ENCODE measurements around the gene CDON.

Gene CDON

GRCh38 chr11:126006068-126006467 is 56.6 kb downstream of the CDON start:
- no peak overlapping the region for H3K4me3 ChIP-seq (ENCODE audit: low read length)
- no peaks in the 10 kb centered on the region for H3K79me2 ChIP-seq (ENCODE audit: control insufficient read depth, insufficient read depth, low read length)
- H3K27me3 ChIP-seq (ENCODE audit: insufficient read depth, low read length, poor library complexity): no peaks in the 10 kb centered on the region
- no peak overlapping the region for H2BK5ac ChIP-seq (ENCODE audit: low read length)
- H4K5ac ChIP-seq (ENCODE audit: low read length): no peak overlapping the region
- H4K8ac ChIP-seq (ENCODE audit: low read depth, low read length): no peak overlapping the region
- WGBS (ENCODE audit: extremely low coverage, insufficient coverage, low lambda C conversion rate): no CpG with 5 or more reads among the region's 4 CpGs
- no peaks in the 10 kb centered on the region for H3K79me1 ChIP-seq (ENCODE audit: low read length)
- no peak overlapping the region for H3K23ac ChIP-seq (ENCODE audit: low read length)
- no peak overlapping the region for H3K56ac ChIP-seq (ENCODE audit: low read length)
- H3K4ac ChIP-seq (ENCODE audit: low read depth, low read length): no peak overlapping the region
- no peaks in the 10 kb centered on the region for H3K36me3 ChIP-seq (ENCODE audit: control insufficient read depth, insufficient read depth, low read length)
- DNase-seq: no peak
- H2BK120ac ChIP-seq (ENCODE audit: low read depth, low read length): no peak overlapping the region
- no peak overlapping the region for H3K18ac ChIP-seq (ENCODE audit: low read length)
- no peak overlapping the region for H3K9ac ChIP-seq (ENCODE audit: low read length)
- no peak overlapping the region for H2BK15ac ChIP-seq (replicated peaks; ENCODE audit: low read depth)
- no peak overlapping the region for H3K4me2 ChIP-seq (ENCODE audit: low read length)
- no peak overlapping the region for H2AK5ac ChIP-seq (ENCODE audit: low read length)
- H3K4me1 ChIP-seq (ENCODE audit: control insufficient read depth, low read depth, low read length): no peaks in the 10 kb centered on the region
- no peak overlapping the region for H3K27ac ChIP-seq (ENCODE audit: low read depth, low read length)

- H3K4me2 ChIP-seq (ENCODE audit: low read length): no peak overlapping the region
- no peak overlapping the region for H3K4ac ChIP-seq (ENCODE audit: low read depth, low read length)
- no peak overlapping the region for H3K23ac ChIP-seq (ENCODE audit: low read length)
- no peak overlapping the region for H4K8ac ChIP-seq (ENCODE audit: low read depth, low read length)
- H2BK120ac ChIP-seq (ENCODE audit: low read depth, low read length): no peak overlapping the region
- H3K4me3 ChIP-seq (ENCODE audit: low read length): no peak overlapping the region
- H3K36me3 ChIP-seq (ENCODE audit: control insufficient read depth, insufficient read depth, low read length): no peaks in the 10 kb centered on the region
- H3K18ac ChIP-seq (ENCODE audit: low read length): no peak overlapping the region
- H2AK5ac ChIP-seq (ENCODE audit: low read length): no peak overlapping the region
- no CpG with 5 or more reads among the region's 4 CpGs for WGBS (ENCODE audit: extremely low coverage, insufficient coverage, low lambda C conversion rate)
- no peak overlapping the region for H4K5ac ChIP-seq (ENCODE audit: low read length)
- no peak overlapping the region for H3K9ac ChIP-seq (ENCODE audit: low read length)
- H2BK5ac ChIP-seq (ENCODE audit: low read length): no peak overlapping the region
- H3K79me2 ChIP-seq (ENCODE audit: control insufficient read depth, insufficient read depth, low read length): no peaks in the 10 kb centered on the region
- no peak for DNase-seq
- no peak overlapping the region for H2BK15ac ChIP-seq (replicated peaks; ENCODE audit: low read depth)
- H3K27ac ChIP-seq (ENCODE audit: low read depth, low read length): no peak overlapping the region
- no peaks in the 10 kb centered on the region for H3K79me1 ChIP-seq (ENCODE audit: low read length)
- no peaks in the 10 kb centered on the region for H3K27me3 ChIP-seq (ENCODE audit: insufficient read depth, low read length, poor library complexity)
- no peaks in the 10 kb centered on the region for H3K4me1 ChIP-seq (ENCODE audit: control insufficient read depth, low read depth, low read length)
- no peak overlapping the region for H3K56ac ChIP-seq (ENCODE audit: low read length)
Measured at GRCh38 chr11:126002181-126002580, 60.5 kb downstream of the CDON start.

GRCh38 chr11:125999234-125999880 is 63.3 kb downstream of the CDON start:
- Histone ChIP-seq H2BK15ac (replicated peaks; ENCODE audit: low read depth) (no peak overlapping the region), H4K5ac (ENCODE audit: low read length) (no peak overlapping the region), H3K18ac (ENCODE audit: low read length) (no peak overlapping the region), H3K27me3 (ENCODE audit: insufficient read depth, low read length, poor library complexity) (no peaks in the 10 kb centered on the region), H3K56ac (ENCODE audit: low read length) (no peak overlapping the region), H4K8ac (ENCODE audit: low read depth, low read length) (no peak overlapping the region), H3K23ac (ENCODE audit: low read length) (no peak overlapping the region), H3K4ac (ENCODE audit: low read depth, low read length) (no peak overlapping the region), H2BK120ac (ENCODE audit: low read depth, low read length) (no peak overlapping the region), H3K27ac (ENCODE audit: low read depth, low read length) (no peak overlapping the region), H2AK5ac (ENCODE audit: low read length) (no peak overlapping the region), H2BK5ac (ENCODE audit: low read length) (no peak overlapping the region), H3K79me2 (ENCODE audit: control insufficient read depth, insufficient read depth, low read length) (no peaks in the 10 kb centered on the region), H3K79me1 (ENCODE audit: low read length) (no peaks in the 10 kb centered on the region), H3K4me2 (ENCODE audit: low read length) (no peak overlapping the region), H3K9ac (ENCODE audit: low read length) (no peak overlapping the region), H3K4me3 (ENCODE audit: low read length) (no peak overlapping the region), H3K36me3 (ENCODE audit: control insufficient read depth, insufficient read depth, low read length) (no peaks in the 10 kb centered on the region), H3K4me1 (ENCODE audit: control insufficient read depth, low read depth, low read length) (no peaks in the 10 kb centered on the region)
- DNase-seq: no peak
- no CpG with 5 or more reads among the region's 6 CpGs for WGBS (ENCODE audit: extremely low coverage, insufficient coverage, low lambda C conversion rate)

GRCh38 chr11:125998267-125998666 is 64.4 kb downstream of the CDON start:
- no CpG with 5 or more reads among the region's 5 CpGs for WGBS (ENCODE audit: extremely low coverage, insufficient coverage, low lambda C conversion rate)

GRCh38 chr11:125995313-125995712 is 67.4 kb downstream of the CDON start:
- Histone ChIP-seq H3K36me3 (ENCODE audit: control insufficient read depth, insufficient read depth, low read length) (no peaks in the 10 kb centered on the region), H3K4me1 (ENCODE audit: control insufficient read depth, low read depth, low read length) (peaks cover 2% of the 10 kb centered on the region), H3K27me3 (ENCODE audit: insufficient read depth, low read length, poor library complexity) (no peaks in the 10 kb centered on the region), H3K79me1 (ENCODE audit: low read length) (no peaks in the 10 kb centered on the region), H3K56ac (ENCODE audit: low read length) (no peak overlapping the region), H3K9ac (ENCODE audit: low read length) (no peak overlapping the region), H3K4me2 (ENCODE audit: low read length) (no peak overlapping the region), H3K27ac (ENCODE audit: low read depth, low read length) (no peak overlapping the region), H2AK5ac (ENCODE audit: low read length) (no peak overlapping the region), H3K4ac (ENCODE audit: low read depth, low read length) (no peak overlapping the region), H2BK5ac (ENCODE audit: low read length) (no peak overlapping the region), H3K4me3 (ENCODE audit: low read length) (no peak overlapping the region), H3K18ac (ENCODE audit: low read length) (no peak overlapping the region), H2BK120ac (ENCODE audit: low read depth, low read length) (no peak overlapping the region), H4K8ac (ENCODE audit: low read depth, low read length) (no peak overlapping the region), H2BK15ac (replicated peaks; ENCODE audit: low read depth) (no peak overlapping the region), H3K23ac (ENCODE audit: low read length) (no peak overlapping the region), H3K79me2 (ENCODE audit: control insufficient read depth, insufficient read depth, low read length) (no peaks in the 10 kb centered on the region), H4K5ac (ENCODE audit: low read length) (no peak overlapping the region)
- no peak for DNase-seq
- WGBS (ENCODE audit: extremely low coverage, insufficient coverage, low lambda C conversion rate): no CpG with 5 or more reads among the region's 5 CpGs

More at GRCh38 chr11:125998267-125998666, 64.4 kb downstream of the CDON start:
- Histone ChIP-seq H2BK120ac (ENCODE audit: low read depth, low read length) (no peak overlapping the region), H3K9ac (ENCODE audit: low read length) (no peak overlapping the region), H4K5ac (ENCODE audit: low read length) (no peak overlapping the region), H3K4ac (ENCODE audit: low read depth, low read length) (no peak overlapping the region), H3K4me2 (ENCODE audit: low read length) (no peak overlapping the region), H3K36me3 (ENCODE audit: control insufficient read depth, insufficient read depth, low read length) (no peaks in the 10 kb centered on the region), H4K8ac (ENCODE audit: low read depth, low read length) (no peak overlapping the region), H3K27ac (ENCODE audit: low read depth, low read length) (no peak overlapping the region), H2BK5ac (ENCODE audit: low read length) (no peak overlapping the region), H3K4me3 (ENCODE audit: low read length) (no peak overlapping the region), H3K79me2 (ENCODE audit: control insufficient read depth, insufficient read depth, low read length) (no peaks in the 10 kb centered on the region), H3K79me1 (ENCODE audit: low read length) (no peaks in the 10 kb centered on the region), H3K27me3 (ENCODE audit: insufficient read depth, low read length, poor library complexity) (no peaks in the 10 kb centered on the region), H3K18ac (ENCODE audit: low read length) (no peak overlapping the region), H2BK15ac (replicated peaks; ENCODE audit: low read depth) (no peak overlapping the region), H2AK5ac (ENCODE audit: low read length) (no peak overlapping the region), H3K56ac (ENCODE audit: low read length) (no peak overlapping the region), H3K4me1 (ENCODE audit: control insufficient read depth, low read depth, low read length) (peaks cover 2% of the 10 kb centered on the region), H3K23ac (ENCODE audit: low read length) (no peak overlapping the region)
- peak; percentile 52 for DNase-seq

GRCh38 chr11:125994509-125994908 is 68.2 kb downstream of the CDON start:
- no peak overlapping the region for H4K5ac ChIP-seq (ENCODE audit: low read length)
- H2BK5ac ChIP-seq (ENCODE audit: low read length): no peak overlapping the region
- H3K27ac ChIP-seq (ENCODE audit: low read depth, low read length): no peak overlapping the region
- H3K36me3 ChIP-seq (ENCODE audit: control insufficient read depth, insufficient read depth, low read length): no peaks in the 10 kb centered on the region
- H3K4me2 ChIP-seq (ENCODE audit: low read length): no peak overlapping the region
- no peak overlapping the region for H3K4ac ChIP-seq (ENCODE audit: low read depth, low read length)
- no peak overlapping the region for H3K23ac ChIP-seq (ENCODE audit: low read length)
- H4K8ac ChIP-seq (ENCODE audit: low read depth, low read length): no peak overlapping the region
- no peak overlapping the region for H2AK5ac ChIP-seq (ENCODE audit: low read length)
- H3K56ac ChIP-seq (ENCODE audit: low read length): no peak overlapping the region
- H3K18ac ChIP-seq (ENCODE audit: low read length): no peak overlapping the region
- no peaks in the 10 kb centered on the region for H3K79me1 ChIP-seq (ENCODE audit: low read length)
- H3K79me2 ChIP-seq (ENCODE audit: control insufficient read depth, insufficient read depth, low read length): no peaks in the 10 kb centered on the region
- H2BK15ac ChIP-seq (replicated peaks; ENCODE audit: low read depth): no peak overlapping the region
- H3K9ac ChIP-seq (ENCODE audit: low read length): no peak overlapping the region
- DNase-seq: no peak
- H2BK120ac ChIP-seq (ENCODE audit: low read depth, low read length): no peak overlapping the region
- no peak overlapping the region for H3K4me3 ChIP-seq (ENCODE audit: low read length)
- no peaks in the 10 kb centered on the region for H3K27me3 ChIP-seq (ENCODE audit: insufficient read depth, low read length, poor library complexity)
- WGBS (ENCODE audit: extremely low coverage, insufficient coverage, low lambda C conversion rate): no CpG with 5 or more reads among the region's 5 CpGs
- peaks cover 2% of the 10 kb centered on the region for H3K4me1 ChIP-seq (ENCODE audit: control insufficient read depth, low read depth, low read length)
